ENCODE results near the gene C9orf153. TPM values are rescaled to one million over a fixed set of nuclear protein-coding genes. Genes with fewer than 3 reads are reported as not detected.

Gene C9orf153
- total RNA-seq, 4 donors from 2014 or later, result 0.33 to 0.46 TPM; not detected in 2

DNA sequence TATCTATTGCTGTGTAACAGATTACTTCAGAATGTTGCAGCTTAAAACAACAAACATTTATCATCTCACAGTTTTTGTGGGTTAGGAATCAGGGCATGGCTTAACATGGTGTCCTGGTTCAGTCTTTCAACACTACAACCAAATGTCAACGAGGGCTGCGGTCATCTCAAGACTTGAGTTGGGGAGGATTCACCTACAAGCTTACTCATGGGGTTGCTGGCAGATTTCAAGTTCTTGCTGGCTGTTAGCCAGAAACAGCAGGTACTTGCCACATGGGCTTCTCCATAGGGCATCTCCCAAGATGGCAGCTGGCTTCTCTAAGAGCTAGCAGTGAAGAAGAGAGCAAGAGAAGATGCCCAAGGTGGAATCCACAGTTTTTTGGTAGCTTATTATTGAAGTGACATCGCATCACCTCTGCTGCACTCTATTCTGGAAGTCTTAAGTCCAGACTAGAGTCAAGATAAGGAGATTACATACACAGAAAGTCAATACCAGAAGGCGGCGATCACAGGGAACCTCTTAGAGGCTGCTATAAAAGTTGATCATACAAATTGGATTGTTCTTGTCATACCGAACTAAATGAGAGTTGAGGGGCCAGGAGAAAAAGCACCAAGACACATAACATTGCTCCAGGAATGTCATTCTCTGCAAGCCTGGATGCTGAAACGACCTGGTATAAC is 42.2 kb downstream of the C9orf153 start:
- no peak overlapping the region for H3K27ac ChIP-seq (replicated peaks in 1 of 4)
- no peaks in the 10 kb centered on the region for H3K36me3 ChIP-seq
- whole genome bisulfite sequencing, result 84% methylated on average over 7 of the region's 7 CpGs
- no peaks in the 10 kb centered on the region for H3K4me1 ChIP-seq
- H3K27me3 ChIP-seq, result no peaks in the 10 kb centered on the region
- intact Hi-C loops (cut with DNase I), result no loop called here
- H3K9me3 ChIP-seq, result no peaks in the 10 kb centered on the region
- TF ChIP-seq, protein P1, sequence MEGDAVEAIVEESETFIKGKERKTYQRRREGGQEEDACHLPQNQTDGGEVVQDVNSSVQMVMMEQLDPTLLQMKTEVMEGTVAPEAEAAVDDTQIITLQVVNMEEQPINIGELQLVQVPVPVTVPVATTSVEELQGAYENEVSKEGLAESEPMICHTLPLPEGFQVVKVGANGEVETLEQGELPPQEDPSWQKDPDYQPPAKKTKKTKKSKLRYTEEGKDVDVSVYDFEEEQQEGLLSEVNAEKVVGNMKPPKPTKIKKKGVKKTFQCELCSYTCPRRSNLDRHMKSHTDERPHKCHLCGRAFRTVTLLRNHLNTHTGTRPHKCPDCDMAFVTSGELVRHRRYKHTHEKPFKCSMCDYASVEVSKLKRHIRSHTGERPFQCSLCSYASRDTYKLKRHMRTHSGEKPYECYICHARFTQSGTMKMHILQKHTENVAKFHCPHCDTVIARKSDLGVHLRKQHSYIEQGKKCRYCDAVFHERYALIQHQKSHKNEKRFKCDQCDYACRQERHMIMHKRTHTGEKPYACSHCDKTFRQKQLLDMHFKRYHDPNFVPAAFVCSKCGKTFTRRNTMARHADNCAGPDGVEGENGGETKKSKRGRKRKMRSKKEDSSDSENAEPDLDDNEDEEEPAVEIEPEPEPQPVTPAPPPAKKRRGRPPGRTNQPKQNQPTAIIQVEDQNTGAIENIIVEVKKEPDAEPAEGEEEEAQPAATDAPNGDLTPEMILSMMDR (IDR thresholded peaks at IDR 0.05), result no peak
- TF ChIP-seq POLR2AphosphoS5 (IDR thresholded peaks at IDR 0.05) (no peak), POLR2A (IDR thresholded peaks at IDR 0.05; ENCODE audit: low read depth) (no peak), EP300 (IDR thresholded peaks at IDR 0.05) (no peak)
- no peak for DNase-seq (ENCODE audit: extremely low spot score)
- no peak overlapping the region for H3K4me3 ChIP-seq

DNA sequence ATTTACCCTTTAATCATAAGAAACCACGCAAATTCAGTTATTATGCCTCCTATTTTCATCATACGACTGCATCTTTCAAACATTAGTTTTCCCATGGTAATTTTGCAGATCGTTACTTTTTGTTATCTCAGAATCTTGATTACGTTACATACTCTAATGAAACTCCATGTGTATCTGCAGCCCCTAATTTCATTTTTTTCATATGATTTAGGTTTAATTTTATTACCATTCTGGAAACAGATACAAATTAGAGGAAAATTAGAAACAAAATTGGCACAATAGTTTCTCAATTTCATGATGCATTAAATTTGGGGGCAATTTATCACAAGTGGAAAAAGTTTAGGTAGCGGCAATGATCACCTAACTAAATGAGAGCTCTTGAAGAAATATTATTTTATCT is 52.3 kb downstream of the C9orf153 start:
- Histone ChIP-seq H3K9me3 (no peaks in the 10 kb centered on the region), H3K27me3 (no peaks in the 10 kb centered on the region), H3K4me1 (no peaks in the 10 kb centered on the region), H3K4me3 (no peak overlapping the region), H3K36me3 (no peaks in the 10 kb centered on the region), H3K27ac (replicated peaks in 1 of 4) (no peak overlapping the region)
- no peak for TF ChIP-seq EP300 (IDR thresholded peaks at IDR 0.05)
- no peak for TF ChIP-seq POLR2A (IDR thresholded peaks at IDR 0.05; ENCODE audit: low read depth)
- no peak for TF ChIP-seq POLR2AphosphoS5 (IDR thresholded peaks at IDR 0.05)
- TF ChIP-seq, protein P1 (IDR thresholded peaks at IDR 0.05), result no peak
- WGBS, result 88% methylated on average over 5 of the region's 5 CpGs
- intact Hi-C loops (cut with DNase I), result loop anchor here (10.0 kb wide), 1 partner anchor 68 kb away; no protein-coding TSS in a partner anchor
- DNase-seq (ENCODE audit: extremely low spot score), result no peak

DNA sequence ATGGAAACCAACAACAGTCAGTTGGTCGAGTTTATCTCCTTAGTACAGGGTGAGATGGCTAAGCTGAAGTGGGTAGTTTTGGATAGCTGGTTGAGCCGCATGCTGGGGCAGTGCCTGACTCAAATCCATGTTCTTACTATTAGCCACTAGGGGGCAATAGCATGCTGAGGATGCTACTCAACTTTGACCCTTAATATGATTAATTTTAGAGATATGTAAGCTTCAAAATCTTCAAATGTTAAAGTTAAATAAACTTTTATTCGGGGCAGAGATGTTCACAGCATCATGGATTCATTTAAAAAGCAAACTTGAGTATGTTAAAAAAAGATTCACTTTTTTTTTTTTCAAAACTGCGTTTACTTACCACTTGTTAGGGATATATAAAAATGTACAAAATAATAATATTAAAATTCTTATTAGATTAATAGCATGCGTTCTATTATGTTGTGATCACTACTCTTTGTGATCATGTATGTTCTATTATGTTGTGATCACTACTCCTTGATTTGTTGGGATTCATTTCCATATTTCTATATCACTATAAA is 57.0 kb downstream of the C9orf153 start:
- no peaks in the 10 kb centered on the region for H3K36me3 ChIP-seq
- H3K4me1 ChIP-seq, result peaks cover 0 to 6% (median 2%) of the 10 kb centered on the region in 4 donors
- WGBS, result 32% methylated on average over 5 of the region's 5 CpGs
- no peaks in the 10 kb centered on the region for H3K9me3 ChIP-seq
- no peaks in the 10 kb centered on the region for H3K27me3 ChIP-seq
- H3K27ac ChIP-seq (replicated peaks in 1 of 4), result no peak overlapping the region
- TF ChIP-seq, protein P1 (IDR thresholded peaks at IDR 0.05), result peak; percentile 58 to 78 (median 63)
- no peak for TF ChIP-seq EP300 (IDR thresholded peaks at IDR 0.05)
- intact Hi-C loops (cut with DNase I), result loop anchor here (10.0 kb wide), 1 partner anchor 72 kb away; no protein-coding TSS in a partner anchor
- no peak overlapping the region for H3K4me3 ChIP-seq
- DNase-seq (ENCODE audit: extremely low spot score), result no peak

DNA sequence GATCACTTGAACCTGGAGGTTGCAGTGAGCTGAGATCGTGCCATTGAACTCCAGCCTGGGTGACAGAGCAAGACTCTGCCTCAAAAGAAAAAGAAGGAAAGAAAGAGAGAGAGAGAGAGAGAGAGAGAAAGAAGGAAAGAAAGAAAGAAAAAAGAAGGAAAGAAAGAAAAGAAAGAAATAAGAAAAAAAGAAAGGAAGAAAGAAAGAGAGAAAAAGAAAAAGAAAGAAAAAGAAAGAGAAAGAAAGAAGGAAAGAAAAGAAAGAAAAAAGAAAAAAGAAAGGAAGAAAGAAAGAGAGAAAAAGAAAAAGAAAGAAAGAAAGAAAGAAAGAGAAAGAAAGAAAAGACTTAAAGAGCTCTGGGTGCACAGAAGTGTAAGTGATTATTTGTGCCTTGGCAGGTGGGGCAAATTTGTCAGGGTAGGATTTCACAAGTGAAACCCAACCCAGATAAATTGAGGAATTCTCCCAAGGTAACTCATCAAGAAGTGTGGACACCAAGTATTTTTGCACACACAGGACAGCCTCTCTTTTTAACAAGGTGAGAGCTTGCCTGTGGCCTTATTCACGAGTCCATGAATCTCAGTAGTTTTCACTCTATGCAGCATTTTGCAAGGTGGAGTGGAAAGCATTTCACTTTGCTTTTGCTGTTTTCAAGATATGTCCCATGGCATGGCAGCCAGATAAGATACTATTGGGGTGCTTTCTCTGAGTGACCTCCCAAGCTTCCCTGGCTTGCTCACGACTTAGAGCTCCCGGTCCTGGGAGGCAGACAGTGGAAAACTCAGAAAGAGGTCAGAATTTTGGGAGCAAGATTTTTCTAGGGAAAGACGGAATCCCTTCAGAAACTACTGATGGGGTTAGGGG is 57.8 kb downstream of the C9orf153 start:
- H3K4me1 ChIP-seq, result peaks cover 0 to 6% (median 2%) of the 10 kb centered on the region in 4 donors
- 84% methylated on average over 5 of the region's 5 CpGs for WGBS
- no peak for TF ChIP-seq POLR2A (IDR thresholded peaks at IDR 0.05; ENCODE audit: low read depth)
- TF ChIP-seq, protein P1 (IDR thresholded peaks at IDR 0.05), result no peak
- TF ChIP-seq EP300 (IDR thresholded peaks at IDR 0.05), result no peak
- TF ChIP-seq POLR2AphosphoS5 (IDR thresholded peaks at IDR 0.05), result no peak
- H3K27ac ChIP-seq (replicated peaks in 1 of 4), result no peak overlapping the region
- H3K9me3 ChIP-seq, result no peaks in the 10 kb centered on the region
- intact Hi-C loops (cut with DNase I), result loop anchor here (10.0 kb wide), 1 partner anchor 73 kb away; no protein-coding TSS in a partner anchor
- no peak for DNase-seq (ENCODE audit: extremely low spot score)
- no peak overlapping the region for H3K4me3 ChIP-seq
- H3K27me3 ChIP-seq, result no peaks in the 10 kb centered on the region
- H3K36me3 ChIP-seq, result no peaks in the 10 kb centered on the region
